ENCODE results near the gene SOBP. TPM values are rescaled to one million over a fixed set of nuclear protein-coding genes. Genes with fewer than 3 reads are reported as not detected.

SOBP gene
- polyA plus RNA-seq, 1 donor (not counting 4 experiments of a cell fraction or from before 2014, with no cell fraction given) = not detected

DNA sequence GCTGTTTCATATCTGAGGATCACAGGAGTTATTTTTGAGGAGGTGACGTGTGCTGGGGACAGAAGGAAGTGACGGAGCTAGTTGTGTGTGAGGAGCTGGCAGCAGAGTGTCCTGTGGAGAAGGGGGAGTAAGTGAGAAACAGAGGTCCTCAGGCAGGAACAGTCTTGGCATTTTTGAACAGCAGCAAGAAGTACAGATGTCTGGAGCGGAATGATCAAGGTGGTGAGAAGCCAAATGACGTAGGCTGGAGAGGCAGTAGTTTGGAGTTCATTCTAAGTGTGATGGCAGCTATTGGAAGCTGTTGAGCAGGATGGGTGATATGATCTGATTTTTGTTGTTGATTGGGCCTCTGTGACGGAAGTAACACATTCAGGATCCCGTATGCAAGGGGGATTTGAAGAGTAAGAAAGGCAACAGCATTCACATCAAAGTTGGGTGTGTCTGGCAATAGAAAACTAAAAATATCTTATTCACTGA lies 52.3 kb downstream of the SOBP start:
- no peak for TF ChIP-seq EZH2 (IDR thresholded peaks at IDR 0.05; ENCODE audit: low read length)
- TF ChIP-seq, protein P1, sequence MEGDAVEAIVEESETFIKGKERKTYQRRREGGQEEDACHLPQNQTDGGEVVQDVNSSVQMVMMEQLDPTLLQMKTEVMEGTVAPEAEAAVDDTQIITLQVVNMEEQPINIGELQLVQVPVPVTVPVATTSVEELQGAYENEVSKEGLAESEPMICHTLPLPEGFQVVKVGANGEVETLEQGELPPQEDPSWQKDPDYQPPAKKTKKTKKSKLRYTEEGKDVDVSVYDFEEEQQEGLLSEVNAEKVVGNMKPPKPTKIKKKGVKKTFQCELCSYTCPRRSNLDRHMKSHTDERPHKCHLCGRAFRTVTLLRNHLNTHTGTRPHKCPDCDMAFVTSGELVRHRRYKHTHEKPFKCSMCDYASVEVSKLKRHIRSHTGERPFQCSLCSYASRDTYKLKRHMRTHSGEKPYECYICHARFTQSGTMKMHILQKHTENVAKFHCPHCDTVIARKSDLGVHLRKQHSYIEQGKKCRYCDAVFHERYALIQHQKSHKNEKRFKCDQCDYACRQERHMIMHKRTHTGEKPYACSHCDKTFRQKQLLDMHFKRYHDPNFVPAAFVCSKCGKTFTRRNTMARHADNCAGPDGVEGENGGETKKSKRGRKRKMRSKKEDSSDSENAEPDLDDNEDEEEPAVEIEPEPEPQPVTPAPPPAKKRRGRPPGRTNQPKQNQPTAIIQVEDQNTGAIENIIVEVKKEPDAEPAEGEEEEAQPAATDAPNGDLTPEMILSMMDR (optimal IDR thresholded peaks at IDR 0.05 in 1 of 3, IDR thresholded peaks at IDR 0.05 in 1 of 3, conservative IDR thresholded peaks at IDR 0.05 in 1 of 3; ENCODE audit: extremely low read depth in 1 of 3, insufficient read depth in 2 of 3, low read length in 3 of 3) = no peak
- H4K20me1 ChIP-seq (ENCODE audit: control insufficient read depth, extremely low read depth, insufficient read depth, low read length) = no peaks in the 10 kb centered on the region
- no peaks in the 10 kb centered on the region for H3K79me2 ChIP-seq (ENCODE audit: control insufficient read depth, insufficient read depth, low read length)
- FAIRE-seq (no peak), DNase-seq (ENCODE audit: low read depth, low spot score) (no peak)
- no peak overlapping the region for H3K4me3 ChIP-seq (ENCODE audit: control insufficient read depth in 2 of 3, extremely low read depth in 1 of 3, insufficient read depth in 2 of 3, low read depth in 1 of 3, low read length in 3 of 3)
- no peaks in the 10 kb centered on the region for H3K36me3 ChIP-seq (ENCODE audit: control insufficient read depth in 2 of 2, extremely low read depth in 1 of 2, insufficient read depth in 2 of 2, low read length in 2 of 2)
- H3K4me2 ChIP-seq (ENCODE audit: control insufficient read depth, extremely low read depth, insufficient read depth, low read depth, low read length) = no peak overlapping the region
- dilution Hi-C loops (cut with MboI; ENCODE audit: extremely low pct_ligation_motif_present, low sequenced_read_pairs) = no loop called here
- H3K27me3 ChIP-seq (ENCODE audit: control insufficient read depth, extremely low read depth, insufficient read depth, low read length) = peaks cover 18% of the 10 kb centered on the region
- H3K9me3 ChIP-seq (ENCODE audit: control insufficient read depth, low read depth, low read length) = no peaks in the 10 kb centered on the region
- no peaks in the 10 kb centered on the region for H3K9me1 ChIP-seq (ENCODE audit: control insufficient read depth, extremely low read depth, insufficient read depth, low read length)
- H3K9ac ChIP-seq (ENCODE audit: control insufficient read depth, extremely low read depth, insufficient read depth, low read length) = no peak overlapping the region
- no peaks in the 10 kb centered on the region for H3K4me1 ChIP-seq (ENCODE audit: control insufficient read depth, extremely low read depth, insufficient read depth, low read length)
- no peak overlapping the region for H2AFZ ChIP-seq (ENCODE audit: control insufficient read depth, low read length)
- H3K27ac ChIP-seq (ENCODE audit: control insufficient read depth, insufficient read depth, low read length) = no peak overlapping the region

DNA sequence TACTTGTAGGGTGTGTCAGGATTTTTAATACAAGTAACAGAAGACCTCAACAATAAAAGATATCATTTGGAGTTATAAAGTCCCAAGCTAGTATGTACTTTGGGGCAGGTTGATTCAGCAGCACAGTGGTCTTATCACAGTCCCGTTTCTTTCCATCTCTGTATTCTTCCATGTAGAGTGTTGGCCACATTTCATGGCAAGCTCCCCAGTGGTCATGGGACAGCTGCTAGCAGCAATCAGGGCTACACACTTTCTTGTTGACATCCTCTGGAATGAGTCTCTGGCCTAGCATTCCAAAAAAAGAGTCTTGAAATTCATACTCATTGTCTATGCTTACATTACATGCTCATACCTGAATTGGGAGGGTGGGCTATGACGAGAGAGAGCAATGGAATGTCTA lies 53.2 kb downstream of the SOBP start:
- H3K36me3 ChIP-seq (ENCODE audit: control insufficient read depth in 2 of 2, extremely low read depth in 1 of 2, insufficient read depth in 2 of 2, low read length in 2 of 2) = no peaks in the 10 kb centered on the region
- H3K4me1 ChIP-seq (ENCODE audit: control insufficient read depth, extremely low read depth, insufficient read depth, low read length) = no peaks in the 10 kb centered on the region
- no peaks in the 10 kb centered on the region for H3K9me3 ChIP-seq (ENCODE audit: control insufficient read depth, low read depth, low read length)
- H3K27ac ChIP-seq (ENCODE audit: control insufficient read depth, insufficient read depth, low read length) = no peak overlapping the region
- no peak overlapping the region for H3K4me2 ChIP-seq (ENCODE audit: control insufficient read depth, extremely low read depth, insufficient read depth, low read depth, low read length)
- H3K79me2 ChIP-seq (ENCODE audit: control insufficient read depth, insufficient read depth, low read length) = no peaks in the 10 kb centered on the region
- FAIRE-seq (no peak), DNase-seq (ENCODE audit: low read depth, low spot score) (no peak)
- no peaks in the 10 kb centered on the region for H3K9me1 ChIP-seq (ENCODE audit: control insufficient read depth, extremely low read depth, insufficient read depth, low read length)
- H3K27me3 ChIP-seq (ENCODE audit: control insufficient read depth, extremely low read depth, insufficient read depth, low read length) = peaks cover 18% of the 10 kb centered on the region
- H3K9ac ChIP-seq (ENCODE audit: control insufficient read depth, extremely low read depth, insufficient read depth, low read length) = no peak overlapping the region
- no peak overlapping the region for H2AFZ ChIP-seq (ENCODE audit: control insufficient read depth, low read length)
- dilution Hi-C loops (cut with MboI; ENCODE audit: extremely low pct_ligation_motif_present, low sequenced_read_pairs) = no loop called here
- H4K20me1 ChIP-seq (ENCODE audit: control insufficient read depth, extremely low read depth, insufficient read depth, low read length) = no peaks in the 10 kb centered on the region
- TF ChIP-seq EZH2 (IDR thresholded peaks at IDR 0.05; ENCODE audit: low read length) = no peak
- TF ChIP-seq, protein P1 (optimal IDR thresholded peaks at IDR 0.05 in 1 of 3, IDR thresholded peaks at IDR 0.05 in 1 of 3, conservative IDR thresholded peaks at IDR 0.05 in 1 of 3; ENCODE audit: extremely low read depth in 1 of 3, insufficient read depth in 2 of 3, low read length in 3 of 3) = no peak
- no peak overlapping the region for H3K4me3 ChIP-seq (ENCODE audit: control insufficient read depth in 2 of 3, extremely low read depth in 1 of 3, insufficient read depth in 2 of 3, low read depth in 1 of 3, low read length in 3 of 3)
